Astrocyte of the spinal cord (primary cell): ENCODE results near the gene MEAK7.

Experiments
- DNase-seq: peaks from one replicate; pipeline ENCODE4 v3.0.0; 2011; ENCODE audit warnings: low read depth, low spot score
- H3K4me3 ChIP-seq: 2 replicates; pipeline ENCODE4 v1.5.1; 2011; ENCODE audit warnings: low read depth, mild to moderate bottlenecking, low read length, moderate library complexity
- CTCF ChIP-seq: IDR thresholded peaks from 2 replicates; pipeline ENCODE4 v1.5.1; 2012; ENCODE audit warnings: low read depth, mild to moderate bottlenecking, low read length, inconsistent platforms
- in situ Hi-C: cut with HindIII; loops from 2 replicates; pipeline ENCODE4 v1.10.0; 2017; ENCODE audit warnings: low sequenced_read_pairs

The MEAK7 gene

GRCh38 chr16:84501077-84501735 is 3.3 kb downstream of the MEAK7 start:
- in situ Hi-C loops: no loop called here
- DNase-seq: peak; percentile 39
- no peak for TF ChIP-seq CTCF
- H3K4me3 ChIP-seq: no peak overlapping the region

- DNase-seq: no peak
- H3K4me3 ChIP-seq: no peak overlapping the region
- TF ChIP-seq CTCF: no peak
- in situ Hi-C loops: no loop called here
These were observed 3.9 kb downstream of the MEAK7 start for GRCh38 chr16:84500531-84500930.

- no peak for TF ChIP-seq CTCF
- in situ Hi-C loops: no loop called here
- no peak for DNase-seq
These were observed 4.8 kb downstream of the MEAK7 start for GRCh38 chr16:84499638-84500037.

GRCh38 chr16:84498859-84499620 is 5.4 kb downstream of the MEAK7 start:
- no peak for TF ChIP-seq CTCF
- in situ Hi-C loops: no loop called here

More at GRCh38 chr16:84499638-84500037, 4.8 kb downstream of the MEAK7 start:
- no peak overlapping the region for H3K4me3 ChIP-seq

GRCh38 chr16:84498223-84498610 is 6.2 kb downstream of the MEAK7 start:
- no peak overlapping the region for H3K4me3 ChIP-seq
- in situ Hi-C loops: no loop called here
- DNase-seq: no peak
- no peak for TF ChIP-seq CTCF

More at GRCh38 chr16:84498859-84499620, 5.4 kb downstream of the MEAK7 start:
- H3K4me3 ChIP-seq: no peak overlapping the region
- DNase-seq: no peak

GRCh38 chr16:84497418-84498222 is 6.8 kb downstream of the MEAK7 start:
- no peak for DNase-seq
- TF ChIP-seq CTCF: no peak
- in situ Hi-C loops: no loop called here
- H3K4me3 ChIP-seq: no peak overlapping the region
